Esophagus muscularis mucosa (tissue), 3 donors: ENCODE measurements around the gene SDK1.

ENCODE experiments used
- POLR2A ChIP-seq: fragments of 450-650 bp; IDR thresholded peaks from one replicate; pipeline ENCODE4 v1.6.1; 2017; ENCODE audit warnings: antibody characterized with exemption, moderate library complexity, mild to moderate bottlenecking, low read depth
- POLR2AphosphoS5 ChIP-seq, 2 donors: sonication (generic); formaldehyde crosslinking; IDR thresholded peaks; one replicate each; pipeline ENCODE4 v1.6.1; 2017; ENCODE audit warnings: antibody characterized with exemption in 2 of 2
- TF ChIP-seq, protein P1 (sequence below), 3 experiments: fragments of 200-600 bp in 2 of 3; fragments of 450-650 bp in 1 of 3; sonication (generic) in 2 of 3; IDR thresholded peaks; one replicate each; pipeline ENCODE4 v1.5.1; 2017 to 2019; ENCODE audit warnings: antibody characterized with exemption in 3 of 3, mild to moderate bottlenecking in 2 of 3, moderate library complexity in 1 of 3

DNA sequence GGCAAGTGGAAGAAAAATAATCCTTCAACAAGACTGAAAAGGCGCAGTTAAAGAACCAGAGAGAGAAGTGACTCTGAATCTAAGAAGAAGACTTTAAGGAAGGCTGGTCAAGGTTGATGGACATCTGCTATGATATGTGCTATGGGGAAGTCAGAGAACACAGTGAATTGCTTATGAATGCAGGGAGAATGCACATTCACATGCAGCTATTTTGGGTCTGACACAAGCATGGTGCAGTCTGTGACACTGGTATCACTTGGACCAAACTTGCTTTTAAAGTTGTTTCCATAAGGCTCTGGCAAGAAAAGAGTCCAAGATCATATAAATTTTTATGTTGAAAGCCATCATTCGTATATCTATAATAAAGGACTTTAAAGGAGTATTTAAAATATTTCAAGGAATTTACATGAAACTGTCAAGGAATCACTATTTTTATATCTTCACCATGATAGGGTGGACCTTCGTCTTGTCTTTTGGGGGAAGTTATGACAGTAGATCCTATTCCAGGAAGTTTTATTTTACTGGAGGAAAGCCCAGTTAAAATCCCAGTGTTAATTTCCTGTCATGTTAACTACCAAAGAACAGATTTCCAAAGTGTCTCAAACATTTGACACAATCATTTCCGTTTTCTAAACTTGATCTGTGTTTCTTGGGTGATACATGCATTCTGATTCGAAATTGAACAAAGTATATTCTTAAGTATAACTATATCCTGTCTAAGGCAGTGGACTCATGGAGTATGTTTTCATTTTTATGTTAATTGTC lies 239.6 kb downstream of the SDK1 start:
- TF ChIP-seq POLR2A (no peak), POLR2AphosphoS5 (IDR thresholded peaks at IDR 0.05) (no peak)
- TF ChIP-seq, protein P1, sequence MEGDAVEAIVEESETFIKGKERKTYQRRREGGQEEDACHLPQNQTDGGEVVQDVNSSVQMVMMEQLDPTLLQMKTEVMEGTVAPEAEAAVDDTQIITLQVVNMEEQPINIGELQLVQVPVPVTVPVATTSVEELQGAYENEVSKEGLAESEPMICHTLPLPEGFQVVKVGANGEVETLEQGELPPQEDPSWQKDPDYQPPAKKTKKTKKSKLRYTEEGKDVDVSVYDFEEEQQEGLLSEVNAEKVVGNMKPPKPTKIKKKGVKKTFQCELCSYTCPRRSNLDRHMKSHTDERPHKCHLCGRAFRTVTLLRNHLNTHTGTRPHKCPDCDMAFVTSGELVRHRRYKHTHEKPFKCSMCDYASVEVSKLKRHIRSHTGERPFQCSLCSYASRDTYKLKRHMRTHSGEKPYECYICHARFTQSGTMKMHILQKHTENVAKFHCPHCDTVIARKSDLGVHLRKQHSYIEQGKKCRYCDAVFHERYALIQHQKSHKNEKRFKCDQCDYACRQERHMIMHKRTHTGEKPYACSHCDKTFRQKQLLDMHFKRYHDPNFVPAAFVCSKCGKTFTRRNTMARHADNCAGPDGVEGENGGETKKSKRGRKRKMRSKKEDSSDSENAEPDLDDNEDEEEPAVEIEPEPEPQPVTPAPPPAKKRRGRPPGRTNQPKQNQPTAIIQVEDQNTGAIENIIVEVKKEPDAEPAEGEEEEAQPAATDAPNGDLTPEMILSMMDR (IDR thresholded peaks at IDR 0.05), result no peak
